Glutamatergic neuron (in vitro differentiated cells): ENCODE results near the gene MACROD1. TPM values are rescaled to one million over a fixed set of nuclear protein-coding genes. Genes with fewer than 3 reads are reported as not detected.

ENCODE experiments used
- DNase-seq: peaks from one replicate; pipeline ENCODE4 v3.0.0; 2022
- H3K27ac Mint-ChIP-seq: one replicate; pipeline ENCODE4 v1.8.0; 2020; ENCODE audit warnings: mild to moderate bottlenecking, mixed read lengths, inconsistent platforms; ENCODE audit not compliant: unreplicated experiment
- H3K27me3 Mint-ChIP-seq: one replicate; pipeline ENCODE4 v1.8.0; 2020; ENCODE audit warnings: mild to moderate bottlenecking, moderate library complexity, mixed read lengths, inconsistent platforms; ENCODE audit not compliant: unreplicated experiment
- H3K36me3 Mint-ChIP-seq: one replicate; pipeline ENCODE4 v1.8.0; 2020; ENCODE audit warnings: mild to moderate bottlenecking, mixed read lengths, inconsistent platforms; ENCODE audit not compliant: unreplicated experiment
- H3K4me1 Mint-ChIP-seq: one replicate; pipeline ENCODE4 v1.8.0; 2020; ENCODE audit warnings: mild to moderate bottlenecking, low read depth, mixed read lengths, inconsistent platforms; ENCODE audit not compliant: unreplicated experiment
- H3K4me3 Mint-ChIP-seq: one replicate; pipeline ENCODE4 v1.8.0; 2020; ENCODE audit warnings: mild to moderate bottlenecking, mixed read lengths, inconsistent platforms; ENCODE audit not compliant: unreplicated experiment
- H3K9me3 Mint-ChIP-seq: one replicate; pipeline ENCODE4 v1.8.0; 2020; ENCODE audit warnings: mild to moderate bottlenecking, moderate library complexity, mixed read lengths, inconsistent platforms; ENCODE audit not compliant: unreplicated experiment
- total RNA-seq: library from RNA; stranded (reverse); fragmentation: NEBNext Ultra II Directional; extraction: Animal tissue kit (Norgen Biotek cat#: 25700); gene quantifications from one replicate; pipeline ENCODE4 v1.2.1, GENCODE V29; 2021; ENCODE audit not compliant: unreplicated experiment
- TF ChIP-seq, protein P1 (sequence below): fragments of 200-600 bp; sonication (generic); IDR thresholded peaks from one replicate; pipeline ENCODE4 v1.5.0; 2021; ENCODE audit not compliant: partially characterized antibody, unreplicated experiment

The MACROD1 gene
- total RNA-seq, 1 donor from 2014 or later = 12.7 TPM

DNA sequence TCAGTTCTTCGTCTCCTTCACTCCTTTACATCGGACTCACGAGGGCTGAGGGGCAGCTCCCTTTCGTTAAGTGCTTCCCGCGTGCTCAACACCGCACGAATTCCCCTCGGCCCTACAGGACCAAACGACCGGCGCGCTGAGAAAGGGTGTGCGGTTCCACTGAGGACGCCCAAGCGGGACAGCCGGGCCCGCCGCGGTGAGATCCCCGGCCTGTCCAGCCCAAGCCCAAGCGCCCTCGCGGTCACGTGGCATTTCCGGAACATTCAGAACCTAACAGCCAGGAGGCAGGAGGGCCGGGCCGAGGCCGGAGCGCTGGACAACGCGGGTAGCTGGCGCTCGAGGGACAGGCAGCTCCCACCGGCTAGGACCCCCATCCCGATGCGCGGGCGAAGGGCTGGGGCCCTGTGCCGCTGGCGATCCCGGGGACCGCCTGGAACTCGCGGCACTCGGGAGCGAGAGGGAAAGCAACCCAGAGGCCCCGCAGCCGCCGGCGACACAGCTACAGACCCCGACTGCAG, 19.3 kb upstream of the MACROD1 start:
- H3K27me3 Mint-ChIP-seq = peaks cover 11% of the 10 kb centered on the region
- peak; percentile 73 for DNase-seq
- H3K4me1 Mint-ChIP-seq = peaks cover 24% of the 10 kb centered on the region
- H3K36me3 Mint-ChIP-seq = no peaks in the 10 kb centered on the region
- peak overlapping the region; percentile 100 for H3K27ac Mint-ChIP-seq
- peaks cover 5% of the 10 kb centered on the region for H3K9me3 Mint-ChIP-seq
- TF ChIP-seq, protein P1, sequence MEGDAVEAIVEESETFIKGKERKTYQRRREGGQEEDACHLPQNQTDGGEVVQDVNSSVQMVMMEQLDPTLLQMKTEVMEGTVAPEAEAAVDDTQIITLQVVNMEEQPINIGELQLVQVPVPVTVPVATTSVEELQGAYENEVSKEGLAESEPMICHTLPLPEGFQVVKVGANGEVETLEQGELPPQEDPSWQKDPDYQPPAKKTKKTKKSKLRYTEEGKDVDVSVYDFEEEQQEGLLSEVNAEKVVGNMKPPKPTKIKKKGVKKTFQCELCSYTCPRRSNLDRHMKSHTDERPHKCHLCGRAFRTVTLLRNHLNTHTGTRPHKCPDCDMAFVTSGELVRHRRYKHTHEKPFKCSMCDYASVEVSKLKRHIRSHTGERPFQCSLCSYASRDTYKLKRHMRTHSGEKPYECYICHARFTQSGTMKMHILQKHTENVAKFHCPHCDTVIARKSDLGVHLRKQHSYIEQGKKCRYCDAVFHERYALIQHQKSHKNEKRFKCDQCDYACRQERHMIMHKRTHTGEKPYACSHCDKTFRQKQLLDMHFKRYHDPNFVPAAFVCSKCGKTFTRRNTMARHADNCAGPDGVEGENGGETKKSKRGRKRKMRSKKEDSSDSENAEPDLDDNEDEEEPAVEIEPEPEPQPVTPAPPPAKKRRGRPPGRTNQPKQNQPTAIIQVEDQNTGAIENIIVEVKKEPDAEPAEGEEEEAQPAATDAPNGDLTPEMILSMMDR = no peak
- H3K4me3 Mint-ChIP-seq = peak overlapping the region; percentile 97

DNA sequence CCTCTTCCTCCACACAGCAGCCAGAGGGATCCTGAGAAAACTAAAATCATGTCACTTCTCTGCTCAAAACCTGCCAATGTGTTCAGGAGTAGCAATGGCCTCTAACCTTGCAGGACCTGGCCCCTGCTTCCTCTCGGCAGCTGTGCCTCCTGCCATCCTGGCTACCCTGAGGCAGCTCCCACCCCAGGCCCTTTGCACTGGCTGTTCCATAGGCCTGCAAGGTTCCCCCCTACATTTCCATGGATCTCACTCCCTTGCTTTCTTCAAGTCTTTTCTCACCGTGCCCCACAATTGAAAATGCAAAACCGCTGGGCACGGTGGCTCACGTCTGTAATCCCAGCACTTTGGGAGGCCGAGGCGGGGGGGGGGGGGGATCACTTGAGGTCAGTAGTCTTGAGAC, 18.0 kb upstream of the MACROD1 start:
- Mint-ChIP-seq H3K4me3 (peak overlapping the region; percentile 97), H3K9me3 (peaks cover 5% of the 10 kb centered on the region), H3K27me3 (peaks cover 11% of the 10 kb centered on the region), H3K4me1 (peaks cover 22% of the 10 kb centered on the region), H3K36me3 (no peaks in the 10 kb centered on the region), H3K27ac (peak overlapping the region; percentile 48)
- TF ChIP-seq, protein P1 = no peak
- no peak for DNase-seq

DNA sequence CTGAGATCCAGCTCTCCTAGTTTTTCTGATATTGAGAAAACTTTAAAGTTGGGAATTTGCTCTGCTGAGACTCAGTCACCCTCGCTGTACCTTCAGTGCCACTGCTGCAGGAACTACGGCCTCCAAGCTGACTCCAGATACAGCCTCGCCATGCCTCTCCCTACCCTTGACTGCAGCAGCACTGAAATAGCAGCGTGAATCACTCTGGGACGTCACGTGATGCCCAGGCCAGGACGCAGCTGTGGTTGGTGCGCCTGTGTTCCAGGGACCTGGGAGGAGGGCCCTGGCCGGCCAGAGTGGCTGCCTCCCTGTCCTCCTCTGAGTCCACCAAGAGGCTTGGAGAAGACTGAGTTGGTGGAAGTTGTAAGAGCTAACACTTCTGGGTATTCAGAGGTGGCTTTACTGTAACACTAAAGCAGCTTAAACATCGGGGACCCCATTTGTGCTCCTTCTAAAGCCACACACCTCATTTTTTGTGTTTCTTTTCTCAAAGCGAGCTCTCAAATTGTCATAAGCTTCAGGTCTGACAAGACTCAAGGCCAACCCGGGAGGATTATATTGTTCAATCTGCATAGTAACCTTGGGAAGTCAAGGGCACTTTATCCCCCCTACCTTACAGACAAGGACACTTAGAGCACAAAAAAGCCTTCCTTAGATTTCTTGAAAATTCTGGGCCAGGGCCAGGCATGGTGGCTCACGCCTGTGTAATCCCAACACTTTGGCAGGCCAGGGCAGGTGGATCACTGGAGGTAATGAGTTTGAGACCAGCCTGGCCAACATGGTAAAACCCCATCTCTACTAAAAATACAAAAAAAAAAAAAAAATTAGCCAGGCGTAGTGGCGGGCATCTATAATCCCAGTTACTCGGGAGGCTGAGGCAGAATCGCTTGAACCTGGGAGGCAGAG, 15.8 kb upstream of the MACROD1 start:
- TF ChIP-seq, protein P1 = no peak
- Mint-ChIP-seq H3K36me3 (no peaks in the 10 kb centered on the region), H3K4me3 (peak overlapping the region; percentile 71)

DNA sequence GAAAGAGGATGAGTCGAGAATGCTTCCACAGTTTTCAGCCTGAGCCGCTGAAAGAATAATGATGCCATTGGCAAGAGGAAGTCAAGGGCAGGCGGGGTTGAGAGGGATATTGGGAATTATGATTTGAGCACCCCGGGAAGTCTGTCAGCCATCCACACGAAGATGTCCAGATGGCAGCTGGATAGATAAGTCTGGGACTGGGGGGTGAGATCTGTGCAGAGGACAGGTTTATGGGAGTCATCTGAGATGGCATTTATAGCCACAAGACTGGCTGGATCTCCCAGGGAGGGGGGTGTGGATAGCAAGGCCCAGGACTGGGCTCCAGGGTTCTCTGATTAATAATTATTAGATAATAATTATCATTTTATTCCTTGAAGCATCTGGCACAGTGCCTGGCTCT, 15.0 kb upstream of the MACROD1 start:
- TF ChIP-seq, protein P1 = no peak
- DNase-seq = no peak
- Mint-ChIP-seq H3K9me3 (peaks cover 12% of the 10 kb centered on the region), H3K4me3 (peak overlapping the region; percentile 71), H3K27me3 (peaks cover 10% of the 10 kb centered on the region), H3K36me3 (no peaks in the 10 kb centered on the region), H3K4me1 (peaks cover 22% of the 10 kb centered on the region), H3K27ac (peak overlapping the region; percentile 80)

More for the DNA sequence above, 15.8 kb upstream of the MACROD1 start:
- Mint-ChIP-seq H3K4me1 (peaks cover 22% of the 10 kb centered on the region), H3K27me3 (peaks cover 11% of the 10 kb centered on the region), H3K27ac (peak overlapping the region; percentile 83), H3K9me3 (peaks cover 14% of the 10 kb centered on the region)
- peak; percentile 83 for DNase-seq
